OCI-LY7 (cell line): Measurements from ENCODE around the gene AP1S3. TPM values are rescaled to one million over a fixed set of nuclear protein-coding genes. Genes with fewer than 3 reads are reported as not detected.

Experiments
- BruUV-seq: library from RNA; stranded (reverse); fragments of 400-500 nt; replicated peaks from 2 replicates; lab custom pipeline; 2021; lab: Mats Ljungman, UMichigan
- CTCF ChIA-PET: fragments of 300-600 bp; sonication (Branson Sonifier 250); formaldehyde crosslinking; loops from one replicate; lab custom pipeline; 2022; ENCODE audit warnings: antibody characterized with exemption; ENCODE audit not compliant: unreplicated experiment; lab: Charles Lee
- POLR2A ChIA-PET: fragments of 300-600 bp; sonication (Branson Sonifier 250); formaldehyde crosslinking; loops from one replicate; lab custom pipeline; 2022; ENCODE audit warnings: antibody characterized with exemption; lab: Charles Lee
- DNase-seq: peaks from one replicate; pipeline ENCODE4 v3.0.0-alpha.2; 2015; ENCODE audit warnings: low spot score
- H2AFZ ChIP-seq: fragments of 200-600 bp; sonication (generic), shearing (Covaris generic); 2 replicates; pipeline ENCODE4 v1.6.1; 2014; ENCODE audit warnings: mild to moderate bottlenecking, antibody characterized with exemption, low read length, moderate library complexity
- H3K27ac ChIP-seq: fragments of 200-600 bp; sonication (generic); 2 replicates; pipeline ENCODE4 v1.5.1; 2014; ENCODE audit warnings: mixed run types, low read depth, mild to moderate bottlenecking, moderate library complexity, low read length, inconsistent platforms; ENCODE audit not compliant: poor library complexity, severe bottlenecking
- H3K36me3 ChIP-seq: fragments of 200-600 bp; sonication (generic); 2 replicates; pipeline ENCODE4 v1.6.1; 2014; ENCODE audit warnings: mild to moderate bottlenecking, antibody characterized with exemption, low read length, moderate library complexity, mixed read lengths; ENCODE audit not compliant: insufficient read depth
- H3K4me1 ChIP-seq: fragments of 200-600 bp; sonication (generic); 2 replicates; pipeline ENCODE4 v1.5.1; 2014; ENCODE audit warnings: mild to moderate bottlenecking, low read length; ENCODE audit not compliant: insufficient read depth, poor library complexity, severe bottlenecking
- H3K4me2 ChIP-seq: fragments of 200-600 bp; sonication (generic); 2 replicates; pipeline ENCODE4 v1.6.1; 2014; ENCODE audit warnings: mild to moderate bottlenecking, low read length
- H3K4me3 ChIP-seq: fragments of 200-600 bp; sonication (generic); 2 replicates; pipeline ENCODE4 v1.5.1; 2014; ENCODE audit warnings: mild to moderate bottlenecking, low read depth, low read length; ENCODE audit not compliant: poor library complexity, severe bottlenecking
- H3K79me2 ChIP-seq: fragments of 200-600 bp; sonication (generic); 2 replicates; pipeline ENCODE4 v1.6.1; 2016; ENCODE audit warnings: low read depth, mild to moderate bottlenecking, low read length, moderate library complexity, mixed read lengths; ENCODE audit not compliant: insufficient read depth
- H3K9me2 ChIP-seq: fragments of 200-600 bp; sonication (generic); 2 replicates; pipeline ENCODE4 v1.6.1; 2016; ENCODE audit warnings: mild to moderate bottlenecking, low read length, mixed read lengths; ENCODE audit not compliant: insufficient read depth
- H3K9me3 ChIP-seq: fragments of 200-600 bp; sonication (generic); 2 replicates; pipeline ENCODE4 v1.6.1; 2014; ENCODE audit warnings: mild to moderate bottlenecking, mixed run types, low read length, mixed read lengths
- H4K20me1 ChIP-seq: fragments of 200-600 bp; sonication (generic); 2 replicates; pipeline ENCODE4 v1.6.1; 2014; ENCODE audit warnings: mild to moderate bottlenecking, antibody characterized with exemption, low read length, moderate library complexity, mixed read lengths; ENCODE audit not compliant: insufficient read depth
- EZH2phosphoT487 ChIP-seq: fragments of 200-600 bp; sonication (generic); IDR thresholded peaks from 2 replicates; pipeline ENCODE4 v1.6.1; 2018; ENCODE audit warnings: low read depth, borderline replicate concordance, mild to moderate bottlenecking, mixed run types, antibody characterized with exemption, low read length, moderate library complexity, mixed read lengths
- intact Hi-C: fragments of 100-400 bp; cut with micrococcal nuclease; formaldehyde crosslinking; loops from one replicate; pipeline ENCODE4 v1.10.0; 2022; ENCODE audit not compliant: unreplicated experiment
- total RNA-seq, 2 experiments: library from RNA; depleted of rRNA in 1 of 2; stranded (reverse); fragments of >200 nt in 1 of 2; shearing (Covaris generic) in 1 of 2; gene quantifications; 2 replicates each; pipeline ENCODE4 v1.2.3, GENCODE V29; 2014 to 2022
- TF ChIP-seq, protein P1 (sequence below): fragments of 200-600 bp; sonication (generic); conservative IDR thresholded peaks from 2 replicates; pipeline ENCODE4 v1.5.1; 2014; ENCODE audit warnings: mild to moderate bottlenecking, antibody characterized with exemption, low read length, moderate library complexity, mixed read lengths

AP1S3 gene
- total RNA-seq, 2 experiments from 2014 or later: 11.2 to 32.1 TPM

DNA sequence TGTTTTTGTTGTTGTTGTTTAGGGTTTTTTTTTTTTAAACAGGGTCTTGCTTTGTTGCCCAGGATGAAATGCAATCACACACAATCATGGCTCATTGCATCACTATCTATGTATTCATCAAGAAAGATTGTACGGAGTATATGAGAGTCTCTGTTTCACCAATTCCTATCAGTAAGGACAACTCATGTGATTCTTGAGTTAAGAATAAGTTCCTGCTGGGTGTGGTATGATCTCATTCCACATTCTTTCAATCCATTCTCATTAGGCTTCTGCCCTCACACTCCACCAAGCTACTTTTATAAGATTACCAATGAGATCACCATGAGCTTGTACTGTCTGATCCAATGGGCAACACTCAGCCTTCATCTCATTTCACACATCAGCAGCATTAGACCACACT, 9.1 kb upstream of the AP1S3 start:
- intact Hi-C loops: no loop called here
- Histone ChIP-seq H3K36me3 (no peaks in the 10 kb centered on the region; the same call in 1 of the 2 replicates), H2AFZ (no peak overlapping the region), H3K4me2 (no peak overlapping the region), H3K4me3 (no peak overlapping the region), H3K27ac (no peak overlapping the region), H3K4me1 (peaks cover 7% of the 10 kb centered on the region), H4K20me1 (no peaks in the 10 kb centered on the region), H3K9me2 (no peaks in the 10 kb centered on the region), H3K79me2 (no peaks in the 10 kb centered on the region), H3K9me3 (peaks cover 16% of the 10 kb centered on the region; the same call in 1 of the 2 replicates)
- no peak for DNase-seq
- no peak for TF ChIP-seq EZH2phosphoT487
- TF ChIP-seq, protein P1, sequence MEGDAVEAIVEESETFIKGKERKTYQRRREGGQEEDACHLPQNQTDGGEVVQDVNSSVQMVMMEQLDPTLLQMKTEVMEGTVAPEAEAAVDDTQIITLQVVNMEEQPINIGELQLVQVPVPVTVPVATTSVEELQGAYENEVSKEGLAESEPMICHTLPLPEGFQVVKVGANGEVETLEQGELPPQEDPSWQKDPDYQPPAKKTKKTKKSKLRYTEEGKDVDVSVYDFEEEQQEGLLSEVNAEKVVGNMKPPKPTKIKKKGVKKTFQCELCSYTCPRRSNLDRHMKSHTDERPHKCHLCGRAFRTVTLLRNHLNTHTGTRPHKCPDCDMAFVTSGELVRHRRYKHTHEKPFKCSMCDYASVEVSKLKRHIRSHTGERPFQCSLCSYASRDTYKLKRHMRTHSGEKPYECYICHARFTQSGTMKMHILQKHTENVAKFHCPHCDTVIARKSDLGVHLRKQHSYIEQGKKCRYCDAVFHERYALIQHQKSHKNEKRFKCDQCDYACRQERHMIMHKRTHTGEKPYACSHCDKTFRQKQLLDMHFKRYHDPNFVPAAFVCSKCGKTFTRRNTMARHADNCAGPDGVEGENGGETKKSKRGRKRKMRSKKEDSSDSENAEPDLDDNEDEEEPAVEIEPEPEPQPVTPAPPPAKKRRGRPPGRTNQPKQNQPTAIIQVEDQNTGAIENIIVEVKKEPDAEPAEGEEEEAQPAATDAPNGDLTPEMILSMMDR: no peak
- no TSS peak for BruUV-seq
- POLR2A ChIA-PET: interaction anchor here (1.0 kb wide), 1 partner anchor 12 kb away, joined by 3 read pairs; no protein-coding TSS in a partner anchor
- CTCF ChIA-PET: no interaction called here

- DNase-seq: peak; percentile 57
- POLR2A ChIA-PET: interaction anchor here (0.5 to 3.0 kb wide), 7 partner anchors 17 to 95 kb away, joined by 3 to 20 read pairs (median 3); no protein-coding TSS in a partner anchor
- CTCF ChIA-PET: no interaction called here
Measured at GRCh38 chr2:223841436-223842190, 4.2 kb upstream of the AP1S3 start.

More at GRCh38 chr2:223841436-223842190, 4.2 kb upstream of the AP1S3 start:
- Histone ChIP-seq H4K20me1 (no peaks in the 10 kb centered on the region), H3K27ac (peak overlapping the region; percentile 47), H3K9me2 (no peaks in the 10 kb centered on the region), H2AFZ (peak overlapping the region; percentile 56), H3K36me3 (no peaks in the 10 kb centered on the region), H3K4me2 (peak overlapping the region; percentile 61), H3K4me3 (no peak overlapping the region), H3K9me3 (no peaks in the 10 kb centered on the region), H3K4me1 (peaks cover 21% of the 10 kb centered on the region), H3K79me2 (no peaks in the 10 kb centered on the region)
- no TSS peak for BruUV-seq
- no peak for TF ChIP-seq EZH2phosphoT487
- TF ChIP-seq, protein P1: no peak
- intact Hi-C loops: no loop called here
